ENCODE data around the gene GTF3A.

The GTF3A gene

DNA sequence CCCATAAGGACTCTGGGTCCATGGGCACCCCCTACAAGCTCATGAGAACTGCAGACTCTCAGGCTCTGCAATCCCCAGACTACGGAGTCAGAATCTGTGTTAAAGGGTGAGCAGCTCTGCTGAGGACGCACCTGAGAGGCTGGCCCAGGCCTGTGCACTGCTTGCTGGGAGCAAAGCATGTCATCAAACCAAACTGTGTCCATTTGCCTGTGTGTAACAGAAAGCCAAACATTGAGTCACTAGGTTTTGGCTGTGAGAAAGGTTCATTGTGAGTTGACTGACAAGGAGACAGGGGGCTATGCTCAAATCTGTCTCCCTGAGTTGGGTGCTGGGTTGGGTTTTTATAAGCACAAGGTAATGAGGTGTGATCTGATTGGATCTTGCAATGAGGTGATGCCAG is 48.0 kb downstream of the GTF3A start:
- TF ChIP-seq FOXP2 (optimal IDR thresholded peaks at IDR 0.05; ENCODE audit: borderline replicate concordance, extremely low read depth, extremely low read length, insufficient read depth), result no peak
- TF ChIP-seq POLR2AphosphoS5 (IDR thresholded peaks at IDR 0.05; ENCODE audit: low read depth, low read length), result no peak
- TF ChIP-seq, protein P1, sequence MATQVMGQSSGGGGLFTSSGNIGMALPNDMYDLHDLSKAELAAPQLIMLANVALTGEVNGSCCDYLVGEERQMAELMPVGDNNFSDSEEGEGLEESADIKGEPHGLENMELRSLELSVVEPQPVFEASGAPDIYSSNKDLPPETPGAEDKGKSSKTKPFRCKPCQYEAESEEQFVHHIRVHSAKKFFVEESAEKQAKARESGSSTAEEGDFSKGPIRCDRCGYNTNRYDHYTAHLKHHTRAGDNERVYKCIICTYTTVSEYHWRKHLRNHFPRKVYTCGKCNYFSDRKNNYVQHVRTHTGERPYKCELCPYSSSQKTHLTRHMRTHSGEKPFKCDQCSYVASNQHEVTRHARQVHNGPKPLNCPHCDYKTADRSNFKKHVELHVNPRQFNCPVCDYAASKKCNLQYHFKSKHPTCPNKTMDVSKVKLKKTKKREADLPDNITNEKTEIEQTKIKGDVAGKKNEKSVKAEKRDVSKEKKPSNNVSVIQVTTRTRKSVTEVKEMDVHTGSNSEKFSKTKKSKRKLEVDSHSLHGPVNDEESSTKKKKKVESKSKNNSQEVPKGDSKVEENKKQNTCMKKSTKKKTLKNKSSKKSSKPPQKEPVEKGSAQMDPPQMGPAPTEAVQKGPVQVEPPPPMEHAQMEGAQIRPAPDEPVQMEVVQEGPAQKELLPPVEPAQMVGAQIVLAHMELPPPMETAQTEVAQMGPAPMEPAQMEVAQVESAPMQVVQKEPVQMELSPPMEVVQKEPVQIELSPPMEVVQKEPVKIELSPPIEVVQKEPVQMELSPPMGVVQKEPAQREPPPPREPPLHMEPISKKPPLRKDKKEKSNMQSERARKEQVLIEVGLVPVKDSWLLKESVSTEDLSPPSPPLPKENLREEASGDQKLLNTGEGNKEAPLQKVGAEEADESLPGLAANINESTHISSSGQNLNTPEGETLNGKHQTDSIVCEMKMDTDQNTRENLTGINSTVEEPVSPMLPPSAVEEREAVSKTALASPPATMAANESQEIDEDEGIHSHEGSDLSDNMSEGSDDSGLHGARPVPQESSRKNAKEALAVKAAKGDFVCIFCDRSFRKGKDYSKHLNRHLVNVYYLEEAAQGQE (IDR thresholded peaks at IDR 0.05; ENCODE audit: insufficient read depth in 1 of 2, low read depth in 2 of 2, low read length in 2 of 2), result no peak
- TF ChIP-seq SIN3A (IDR thresholded peaks at IDR 0.05; ENCODE audit: borderline replicate concordance, insufficient read depth, low read length), result no peak

DNA sequence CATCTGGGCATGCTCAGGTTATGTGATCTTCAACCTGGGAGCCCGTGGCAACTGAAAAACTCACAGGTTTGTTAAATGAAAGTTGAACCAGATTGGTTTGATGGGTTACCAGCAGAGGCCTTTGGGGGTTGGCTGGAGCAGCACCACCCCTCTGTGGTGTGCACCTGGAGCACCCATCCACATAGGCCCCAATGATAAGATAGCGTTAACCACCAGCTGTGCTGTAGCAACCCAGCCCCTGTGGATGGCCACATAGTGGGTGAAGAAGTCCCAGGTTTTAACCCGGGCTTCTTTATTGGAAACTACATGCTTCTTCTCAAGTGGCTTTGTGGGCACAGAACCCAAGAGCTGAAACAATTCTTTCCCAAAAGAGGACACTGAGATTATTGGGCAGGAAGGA is 48.5 kb downstream of the GTF3A start:
- no peak for TF ChIP-seq FOXP2 (optimal IDR thresholded peaks at IDR 0.05; ENCODE audit: borderline replicate concordance, extremely low read depth, extremely low read length, insufficient read depth)
- TF ChIP-seq, protein P1 (IDR thresholded peaks at IDR 0.05; ENCODE audit: insufficient read depth in 1 of 2, low read depth in 2 of 2, low read length in 2 of 2), result no peak
- no peak for TF ChIP-seq TAF1 (IDR thresholded peaks at IDR 0.05; ENCODE audit: borderline replicate concordance, insufficient read depth, low read length)
- no peak for TF ChIP-seq SIN3A (IDR thresholded peaks at IDR 0.05; ENCODE audit: borderline replicate concordance, insufficient read depth, low read length)
- no peak for TF ChIP-seq POLR2AphosphoS5 (IDR thresholded peaks at IDR 0.05; ENCODE audit: low read depth, low read length)

DNA sequence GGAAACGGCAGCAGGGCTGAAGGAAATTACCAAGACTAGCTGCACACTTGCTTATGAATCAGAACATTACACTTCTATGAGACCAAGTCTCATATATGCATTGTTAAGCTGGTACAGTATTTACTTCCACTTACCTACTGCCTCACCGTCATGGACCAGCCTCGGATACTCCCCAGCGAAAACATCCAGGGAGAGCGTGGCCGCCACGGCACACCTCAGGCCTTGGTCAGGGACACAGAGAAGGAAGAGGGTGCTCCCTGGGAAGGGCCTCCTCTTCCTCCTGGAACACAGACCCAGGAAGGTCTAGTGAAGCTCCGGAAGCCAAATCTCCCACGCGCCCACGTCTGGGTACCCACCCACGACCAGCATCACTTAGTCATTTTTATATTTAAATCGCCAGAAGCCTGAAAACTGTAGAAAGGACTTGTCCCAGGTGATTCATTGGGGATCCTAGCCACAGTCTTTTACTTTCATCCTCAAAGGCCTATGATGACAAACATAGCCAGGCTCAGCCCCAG is 50.4 kb downstream of the GTF3A start:
- TF ChIP-seq, protein P1 (IDR thresholded peaks at IDR 0.05; ENCODE audit: insufficient read depth in 1 of 2, low read depth in 2 of 2, low read length in 2 of 2), result no peak
- TF ChIP-seq TAF1 (IDR thresholded peaks at IDR 0.05; ENCODE audit: borderline replicate concordance, insufficient read depth, low read length), result no peak
- no peak for TF ChIP-seq FOXP2 (optimal IDR thresholded peaks at IDR 0.05; ENCODE audit: borderline replicate concordance, extremely low read depth, extremely low read length, insufficient read depth)
- no peak for TF ChIP-seq POLR2AphosphoS5 (IDR thresholded peaks at IDR 0.05; ENCODE audit: low read depth, low read length)
- TF ChIP-seq SIN3A (IDR thresholded peaks at IDR 0.05; ENCODE audit: borderline replicate concordance, insufficient read depth, low read length), result no peak

DNA sequence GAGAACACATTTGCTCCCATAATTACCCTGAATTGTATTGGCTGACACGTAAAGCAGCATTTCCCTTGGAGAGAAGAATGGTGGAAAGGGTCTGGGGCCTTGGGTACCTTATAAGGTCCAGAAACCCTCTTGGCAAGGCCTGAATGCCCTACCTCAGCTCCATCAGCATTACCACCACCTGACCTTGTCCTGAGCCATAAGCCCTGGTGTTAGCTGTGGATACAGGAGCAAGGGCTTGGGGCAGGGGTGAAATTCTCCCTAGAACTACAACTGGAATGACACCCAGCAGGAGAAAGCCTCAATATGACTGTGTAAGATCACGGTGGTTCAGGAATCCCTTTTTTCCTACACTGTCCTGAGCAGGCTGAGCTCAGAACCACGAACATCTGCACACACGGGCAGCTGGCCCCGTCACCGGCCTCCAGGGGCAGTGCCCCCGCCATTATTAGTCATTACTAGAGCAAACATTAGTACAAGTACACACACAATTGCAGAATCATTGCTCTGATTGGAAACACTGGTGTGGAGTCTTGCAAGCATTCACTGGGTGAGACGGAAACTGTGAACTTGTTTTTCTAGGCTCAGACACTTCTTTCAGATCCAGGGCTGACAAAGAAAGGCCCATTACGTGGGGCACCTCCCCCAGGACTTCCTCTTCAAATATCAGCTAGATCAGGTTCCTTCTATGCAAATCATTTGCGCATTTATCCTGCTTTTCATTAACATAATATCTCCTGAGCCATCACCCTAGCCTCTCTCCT is 52.7 kb downstream of the GTF3A start:
- TF ChIP-seq, protein P1 (IDR thresholded peaks at IDR 0.05; ENCODE audit: insufficient read depth in 1 of 2, low read depth in 2 of 2, low read length in 2 of 2), result no peak
- no peak for TF ChIP-seq FOXP2 (optimal IDR thresholded peaks at IDR 0.05; ENCODE audit: borderline replicate concordance, extremely low read depth, extremely low read length, insufficient read depth)
- TF ChIP-seq TAF1 (IDR thresholded peaks at IDR 0.05; ENCODE audit: borderline replicate concordance, insufficient read depth, low read length), result no peak
- no peak for TF ChIP-seq POLR2AphosphoS5 (IDR thresholded peaks at IDR 0.05; ENCODE audit: low read depth, low read length)
